Measurements from ENCODE around the gene FBLN1.
"Not testable (repeated sequence)": the region's sequence is repeated elsewhere in the genome, so short reads cannot be mapped to it uniquely, and the experiment has no call there.

The FBLN1 gene

GRCh38 chr22:45615364-45615763, 112.7 kb downstream of the FBLN1 start:
- Histone ChIP-seq H3K9me3 (ENCODE audit: control insufficient read depth in 2 of 2, low read length in 2 of 2) (no peaks in the 10 kb centered on the region), H3K4me3 (ENCODE audit: low read length in 2 of 2) (no peak overlapping the region), H3K9ac (ENCODE audit: low read depth in 1 of 2, low read length in 2 of 2) (no peak overlapping the region), H3K27ac (ENCODE audit: low read depth in 2 of 2, low read length in 2 of 2) (no peak overlapping the region), H3K4me1 (ENCODE audit: control insufficient read depth in 2 of 2, insufficient read depth in 2 of 2, low read length in 2 of 2) (no peaks in the 10 kb centered on the region), H3K36me3 (ENCODE audit: control insufficient read depth in 2 of 2, insufficient read depth in 2 of 2, low read length in 2 of 2) (no peaks in the 10 kb centered on the region), H3K27me3 (ENCODE audit: control insufficient read depth in 2 of 2, insufficient read depth in 2 of 2, low read length in 2 of 2) (no peaks in the 10 kb centered on the region)

- Histone ChIP-seq H3K9me3 (ENCODE audit: control insufficient read depth in 2 of 2, low read length in 2 of 2) (no peaks in the 10 kb centered on the region), H3K4me3 (ENCODE audit: low read length in 2 of 2) (no peak overlapping the region), H3K27ac (ENCODE audit: low read depth in 2 of 2, low read length in 2 of 2) (no peak overlapping the region), H3K36me3 (ENCODE audit: control insufficient read depth in 2 of 2, insufficient read depth in 2 of 2, low read length in 2 of 2) (no peaks in the 10 kb centered on the region), H3K27me3 (ENCODE audit: control insufficient read depth in 2 of 2, insufficient read depth in 2 of 2, low read length in 2 of 2) (no peaks in the 10 kb centered on the region), H3K4me1 (ENCODE audit: control insufficient read depth in 2 of 2, insufficient read depth in 2 of 2, low read length in 2 of 2) (no peaks in the 10 kb centered on the region), H3K9ac (ENCODE audit: low read depth in 1 of 2, low read length in 2 of 2) (no peak overlapping the region)
These were observed 113.7 kb downstream of the FBLN1 start for GRCh38 chr22:45616432-45616831.

- Histone ChIP-seq H3K9me3 (ENCODE audit: control insufficient read depth in 2 of 2, low read length in 2 of 2) (no peaks in the 10 kb centered on the region), H3K9ac (ENCODE audit: low read depth in 1 of 2, low read length in 2 of 2) (no peak overlapping the region), H3K27me3 (ENCODE audit: control insufficient read depth in 2 of 2, insufficient read depth in 2 of 2, low read length in 2 of 2) (no peaks in the 10 kb centered on the region), H3K27ac (ENCODE audit: low read depth in 2 of 2, low read length in 2 of 2) (no peak overlapping the region), H3K36me3 (ENCODE audit: control insufficient read depth in 2 of 2, insufficient read depth in 2 of 2, low read length in 2 of 2) (no peaks in the 10 kb centered on the region), H3K4me1 (ENCODE audit: control insufficient read depth in 2 of 2, insufficient read depth in 2 of 2, low read length in 2 of 2) (no peaks in the 10 kb centered on the region), H3K4me3 (ENCODE audit: low read length in 2 of 2) (no peak overlapping the region)
These were observed 115.3 kb downstream of the FBLN1 start for GRCh38 chr22:45617948-45618347.

GRCh38 chr22:45620706-45621105, 118.0 kb downstream of the FBLN1 start:
- Histone ChIP-seq H3K9me3 (ENCODE audit: control insufficient read depth in 2 of 2, low read length in 2 of 2) (no peaks in the 10 kb centered on the region), H3K4me1 (ENCODE audit: control insufficient read depth in 2 of 2, insufficient read depth in 2 of 2, low read length in 2 of 2) (no peaks in the 10 kb centered on the region), H3K36me3 (ENCODE audit: control insufficient read depth in 2 of 2, insufficient read depth in 2 of 2, low read length in 2 of 2) (no peaks in the 10 kb centered on the region), H3K27ac (ENCODE audit: low read depth in 2 of 2, low read length in 2 of 2) (no peak overlapping the region), H3K9ac (ENCODE audit: low read depth in 1 of 2, low read length in 2 of 2) (no peak overlapping the region), H3K27me3 (ENCODE audit: control insufficient read depth in 2 of 2, insufficient read depth in 2 of 2, low read length in 2 of 2) (no peaks in the 10 kb centered on the region), H3K4me3 (ENCODE audit: low read length in 2 of 2) (no peak overlapping the region)

GRCh38 chr22:45621836-45622600, 119.3 kb downstream of the FBLN1 start:
- H3K4me1 ChIP-seq (ENCODE audit: control insufficient read depth in 2 of 2, insufficient read depth in 2 of 2, low read length in 2 of 2): no peaks in the 10 kb centered on the region
- no peaks in the 10 kb centered on the region for H3K36me3 ChIP-seq (ENCODE audit: control insufficient read depth in 2 of 2, insufficient read depth in 2 of 2, low read length in 2 of 2)
- H3K9me3 ChIP-seq (ENCODE audit: control insufficient read depth in 2 of 2, low read length in 2 of 2): no peaks in the 10 kb centered on the region

GRCh38 chr22:45623464-45624145, 120.9 kb downstream of the FBLN1 start:
- not testable (repeated sequence) for H3K27me3 ChIP-seq (ENCODE audit: control insufficient read depth in 2 of 2, insufficient read depth in 2 of 2, low read length in 2 of 2)

More at GRCh38 chr22:45621836-45622600, 119.3 kb downstream of the FBLN1 start:
- H3K4me3 ChIP-seq (ENCODE audit: low read length in 2 of 2): no peak overlapping the region
- no peak overlapping the region for H3K9ac ChIP-seq (ENCODE audit: low read depth in 1 of 2, low read length in 2 of 2)
- H3K27ac ChIP-seq (ENCODE audit: low read depth in 2 of 2, low read length in 2 of 2): no peak overlapping the region
- H3K27me3 ChIP-seq (ENCODE audit: control insufficient read depth in 2 of 2, insufficient read depth in 2 of 2, low read length in 2 of 2): no peaks in the 10 kb centered on the region

GRCh38 chr22:45626198-45626651, 123.5 kb downstream of the FBLN1 start:
- no peaks in the 10 kb centered on the region for H3K9me3 ChIP-seq (ENCODE audit: control insufficient read depth in 2 of 2, low read length in 2 of 2)
- no peak overlapping the region for H3K27ac ChIP-seq (ENCODE audit: low read depth in 2 of 2, low read length in 2 of 2)
- H3K4me3 ChIP-seq (ENCODE audit: low read length in 2 of 2): peak overlapping the region in 1 of 2 donors; percentile 13
- no peak overlapping the region for H3K9ac ChIP-seq (ENCODE audit: low read depth in 1 of 2, low read length in 2 of 2)
- H3K36me3 ChIP-seq (ENCODE audit: control insufficient read depth in 2 of 2, insufficient read depth in 2 of 2, low read length in 2 of 2): no peaks in the 10 kb centered on the region
- no peaks in the 10 kb centered on the region for H3K4me1 ChIP-seq (ENCODE audit: control insufficient read depth in 2 of 2, insufficient read depth in 2 of 2, low read length in 2 of 2)
- peaks cover 0 to 5% of the 10 kb centered on the region in 2 donors for H3K27me3 ChIP-seq (ENCODE audit: control insufficient read depth in 2 of 2, insufficient read depth in 2 of 2, low read length in 2 of 2)

More at GRCh38 chr22:45623464-45624145, 120.9 kb downstream of the FBLN1 start:
- not testable (repeated sequence) for H3K27ac ChIP-seq (ENCODE audit: low read depth in 2 of 2, low read length in 2 of 2); H3K9me3 ChIP-seq (ENCODE audit: control insufficient read depth in 2 of 2, low read length in 2 of 2); H3K9ac ChIP-seq (ENCODE audit: low read depth in 1 of 2, low read length in 2 of 2); H3K4me1 ChIP-seq (ENCODE audit: control insufficient read depth in 2 of 2, insufficient read depth in 2 of 2, low read length in 2 of 2); H3K4me3 ChIP-seq (ENCODE audit: low read length in 2 of 2); H3K36me3 ChIP-seq (ENCODE audit: control insufficient read depth in 2 of 2, insufficient read depth in 2 of 2, low read length in 2 of 2)

- Histone ChIP-seq H3K9ac (ENCODE audit: low read depth in 1 of 2, low read length in 2 of 2) (no peak overlapping the region), H3K4me3 (ENCODE audit: low read length in 2 of 2) (no peak overlapping the region), H3K36me3 (ENCODE audit: control insufficient read depth in 2 of 2, insufficient read depth in 2 of 2, low read length in 2 of 2) (no peaks in the 10 kb centered on the region), H3K9me3 (ENCODE audit: control insufficient read depth in 2 of 2, low read length in 2 of 2) (no peaks in the 10 kb centered on the region), H3K4me1 (ENCODE audit: control insufficient read depth in 2 of 2, insufficient read depth in 2 of 2, low read length in 2 of 2) (no peaks in the 10 kb centered on the region), H3K27me3 (ENCODE audit: control insufficient read depth in 2 of 2, insufficient read depth in 2 of 2, low read length in 2 of 2) (peaks cover 3 to 7% of the 10 kb centered on the region in 2 donors), H3K27ac (ENCODE audit: low read depth in 2 of 2, low read length in 2 of 2) (no peak overlapping the region)
These were observed 125.0 kb downstream of the FBLN1 start for GRCh38 chr22:45627489-45628233.

GRCh38 chr22:45628515-45628914, 125.8 kb downstream of the FBLN1 start:
- no peak overlapping the region for H3K9ac ChIP-seq (ENCODE audit: low read depth in 1 of 2, low read length in 2 of 2)
- H3K9me3 ChIP-seq (ENCODE audit: control insufficient read depth in 2 of 2, low read length in 2 of 2): no peaks in the 10 kb centered on the region
- no peak overlapping the region for H3K27ac ChIP-seq (ENCODE audit: low read depth in 2 of 2, low read length in 2 of 2)
- H3K36me3 ChIP-seq (ENCODE audit: control insufficient read depth in 2 of 2, insufficient read depth in 2 of 2, low read length in 2 of 2): no peaks in the 10 kb centered on the region
- no peak overlapping the region for H3K4me3 ChIP-seq (ENCODE audit: low read length in 2 of 2)
- peaks cover 6 to 8% of the 10 kb centered on the region in 2 donors for H3K27me3 ChIP-seq (ENCODE audit: control insufficient read depth in 2 of 2, insufficient read depth in 2 of 2, low read length in 2 of 2)
- no peaks in the 10 kb centered on the region for H3K4me1 ChIP-seq (ENCODE audit: control insufficient read depth in 2 of 2, insufficient read depth in 2 of 2, low read length in 2 of 2)

Data from mucosa of rectum (tissue), 2 donors.